SH-SY5Y (cell line): ENCODE results near the gene STX10.

Experiments
- GATA2 ChIP-seq: IDR thresholded peaks from 2 replicates; pipeline ENCODE4 v1.6.1; 2011; ENCODE audit warnings: mild to moderate bottlenecking, low read depth, low read length
- GATA3 ChIP-seq: IDR thresholded peaks from 2 replicates; pipeline ENCODE4 v1.6.1; 2011; ENCODE audit warnings: low read depth, mild to moderate bottlenecking, low read length, moderate library complexity

STX10 gene

GRCh38 chr19:13102666-13103580 is 47.3 kb downstream of the STX10 start, which contains the start of gene LYL1:
Gene LYL1, minus strand, starts transcription at chr19:13102858. Its CDS starts 1,687 bp downstream, at chr19:13101171.
- TF ChIP-seq GATA2 (peak; percentile 94), GATA3 (no peak)

- TF ChIP-seq GATA2 (no peak), GATA3 (no peak)
Measured at GRCh38 chr19:13102416-13102665, 47.8 kb downstream of the STX10 start.

- no peak for TF ChIP-seq GATA3
- TF ChIP-seq GATA2 = no peak
Measured at GRCh38 chr19:13101590-13102415, 48.4 kb downstream of the STX10 start.

- no peak for TF ChIP-seq GATA2
- no peak for TF ChIP-seq GATA3
Measured at GRCh38 chr19:13100841-13101589, 49.2 kb downstream of the STX10 start.

GRCh38 chr19:13100031-13100588 is 50.1 kb downstream of the STX10 start:
- TF ChIP-seq GATA3 (no peak), GATA2 (no peak)

DNA sequence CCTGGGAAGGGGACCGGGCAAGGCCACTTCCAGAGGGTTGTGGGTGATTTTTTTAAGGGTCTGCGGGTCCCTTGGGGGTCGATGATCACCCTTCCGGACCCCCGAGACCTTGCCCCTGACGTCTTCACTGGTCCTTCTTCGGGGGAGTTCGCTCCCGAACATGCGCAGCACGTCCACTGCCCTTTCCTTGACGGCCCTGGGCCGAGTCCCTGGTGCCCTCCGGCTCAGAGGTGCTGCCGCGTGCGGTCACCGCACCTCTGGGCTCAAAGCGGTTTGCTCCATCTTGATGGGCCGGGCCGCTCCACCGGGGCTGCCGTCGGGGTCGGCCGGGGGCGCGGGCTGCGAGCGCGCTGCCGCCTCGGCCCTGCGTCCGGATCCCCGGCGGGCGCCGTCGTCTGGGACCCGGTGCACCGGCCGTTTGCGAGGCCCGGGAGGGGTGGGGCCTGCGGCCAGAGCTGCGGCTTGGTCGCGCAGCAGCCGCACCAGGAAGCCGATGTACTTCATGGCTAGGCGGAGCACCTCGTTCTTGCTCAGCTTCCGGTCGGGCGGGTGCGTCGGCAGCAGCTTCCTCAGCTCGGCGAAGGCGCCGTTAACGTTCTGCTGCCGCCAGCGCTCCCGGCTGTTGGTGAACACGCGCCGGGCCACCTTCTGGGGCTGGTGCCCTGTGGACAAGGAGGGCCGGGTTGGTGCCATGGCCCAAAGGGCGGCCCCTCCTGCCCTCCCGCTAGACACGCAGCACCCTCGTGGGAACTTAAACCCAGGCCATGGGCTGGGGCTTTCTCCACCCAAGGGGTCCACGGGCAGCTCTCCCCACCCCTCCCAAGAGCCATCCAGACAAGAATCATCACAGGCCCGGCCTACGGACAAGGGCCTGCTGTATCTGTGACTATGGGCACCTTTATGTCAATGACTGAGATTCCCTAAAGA is 50.8 kb downstream of the STX10 start:
- no peak for TF ChIP-seq GATA3
- TF ChIP-seq GATA2 = no peak

DNA sequence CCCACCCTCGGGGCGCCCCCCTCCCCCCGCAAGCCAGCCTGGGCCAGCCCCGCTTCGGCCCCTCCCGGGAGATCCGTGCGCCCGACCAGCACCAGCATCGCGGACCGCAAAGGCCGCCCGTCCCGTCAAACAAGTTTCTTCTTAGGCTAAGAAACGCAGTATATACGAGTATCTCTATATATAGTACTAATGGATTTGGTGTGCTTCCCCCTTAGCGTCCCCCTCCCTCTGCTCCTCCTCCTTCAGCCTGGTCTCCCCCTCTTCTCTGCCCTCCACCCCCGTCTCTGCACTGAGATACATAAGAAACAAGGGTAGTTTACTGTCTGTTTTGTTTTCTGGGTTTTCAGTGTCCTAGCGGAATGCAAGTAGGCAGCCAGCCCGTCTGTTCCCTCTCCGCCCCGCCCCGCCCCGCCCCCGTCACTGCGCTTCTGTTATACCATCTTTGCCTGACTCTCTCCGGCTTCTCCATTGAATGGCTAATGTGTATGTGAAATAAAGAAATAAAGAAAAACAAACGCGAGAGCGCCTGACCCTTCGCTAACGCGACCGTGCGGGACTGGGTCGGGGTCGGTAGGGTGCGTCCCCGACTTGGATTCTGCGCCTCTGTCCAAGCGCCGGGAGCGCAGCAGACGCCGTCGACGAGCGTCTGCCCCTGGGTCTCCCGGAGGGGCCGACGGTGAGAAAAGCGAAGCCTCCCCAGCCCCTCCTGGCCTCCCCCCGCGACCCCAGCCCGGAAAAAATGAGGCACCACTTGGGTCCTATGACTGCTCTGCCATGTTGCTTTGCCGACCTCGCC is 51.7 kb downstream of the STX10 start:
- TF ChIP-seq GATA2 (no peak), GATA3 (no peak)

GRCh38 chr19:13097463-13098258 is 52.5 kb downstream of the STX10 start:
- TF ChIP-seq GATA3 (no peak), GATA2 (no peak)

DNA sequence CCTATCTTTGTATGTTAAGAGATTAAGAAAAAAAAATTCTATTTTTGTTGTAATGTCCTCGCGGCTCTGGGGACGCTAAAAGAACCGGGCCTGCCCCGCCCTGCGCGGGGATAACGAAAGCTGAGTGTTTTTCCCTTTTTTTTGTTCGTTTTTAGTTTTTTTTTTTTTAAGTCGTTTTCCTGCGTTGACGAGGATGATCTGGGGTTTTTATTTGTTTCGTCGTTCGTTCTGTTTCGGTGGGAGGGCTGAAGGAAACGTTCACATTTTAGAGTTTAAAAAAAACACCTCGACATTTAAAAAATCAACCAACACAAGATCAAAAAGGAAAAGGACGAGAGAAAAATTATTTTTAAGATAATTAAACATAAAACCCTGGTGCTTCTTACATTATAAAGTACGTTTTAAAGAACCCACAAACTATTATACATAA is 53.1 kb downstream of the STX10 start:
- TF ChIP-seq GATA3 (no peak), GATA2 (no peak)

DNA sequence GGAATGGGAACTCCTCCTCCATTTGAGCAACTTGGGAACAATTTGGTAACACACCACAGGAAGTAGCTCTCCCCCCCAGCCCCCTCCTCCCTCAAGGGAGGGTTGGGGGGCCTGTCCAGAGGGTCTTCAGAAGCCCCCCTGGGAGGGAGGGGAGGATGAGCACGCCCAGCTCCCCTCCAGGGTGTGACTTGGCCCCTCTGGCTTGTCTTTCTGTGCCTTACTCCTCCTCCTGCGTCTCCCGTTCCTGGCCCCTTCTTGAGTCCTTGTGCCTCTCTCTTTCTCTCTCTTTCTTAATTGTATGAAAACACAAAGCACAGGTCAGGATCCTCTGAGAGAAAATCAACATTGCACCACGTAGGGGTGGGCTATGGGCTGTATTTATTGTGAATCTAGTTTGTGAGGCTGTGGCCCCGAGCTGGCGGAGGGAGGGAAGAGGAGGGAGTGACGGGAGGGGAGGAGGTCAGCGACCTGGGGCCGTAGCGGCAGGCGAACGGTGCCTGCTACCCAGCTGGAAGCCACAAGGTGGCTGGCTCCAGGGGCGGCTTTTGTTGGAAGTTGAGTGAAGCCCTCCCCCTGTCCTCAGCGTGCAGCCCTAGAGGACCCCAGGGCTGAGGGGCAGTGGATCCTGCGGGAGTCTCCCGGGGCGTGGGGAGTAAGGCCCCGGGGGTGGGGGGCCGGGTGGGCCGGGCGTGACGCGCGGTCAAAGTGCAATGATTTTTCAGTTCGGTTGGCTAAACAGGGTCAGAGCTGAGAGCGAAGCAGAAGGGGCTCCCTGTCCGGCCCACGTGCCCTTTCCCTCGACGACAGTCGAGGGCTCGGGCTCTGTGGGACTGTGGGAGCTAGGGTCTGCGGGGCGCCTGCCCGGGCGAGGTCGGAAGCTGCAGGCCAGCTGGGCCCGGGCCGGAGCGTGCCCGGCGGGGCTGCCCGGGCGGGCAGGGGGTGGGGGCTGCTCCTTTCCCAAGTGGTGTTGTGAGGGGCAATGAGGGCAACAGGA is 53.9 kb downstream of the STX10 start:
- TF ChIP-seq GATA3 = no peak
- no peak for TF ChIP-seq GATA2
